PFSK-1 (cell line): ENCODE measurements around the gene KDF1.

Experiments used
- FOXP2 ChIP-seq: optimal IDR thresholded peaks from 2 replicates; pipeline ENCODE3; 2011; ENCODE audit warnings: borderline replicate concordance, control low read depth, inconsistent platforms; ENCODE audit not compliant: insufficient read depth; ENCODE audit errors: extremely low read length, extremely low read depth
- POLR2AphosphoS5 ChIP-seq: IDR thresholded peaks from 2 replicates; pipeline ENCODE4 v1.6.1; 2012; ENCODE audit warnings: low read depth, mild to moderate bottlenecking, control low read depth, low read length, moderate library complexity
- SIN3A ChIP-seq: IDR thresholded peaks from 2 replicates; pipeline ENCODE4 v1.6.1; 2012; ENCODE audit warnings: mild to moderate bottlenecking, low read length, moderate library complexity, borderline replicate concordance; ENCODE audit not compliant: insufficient read depth
- TAF1 ChIP-seq: IDR thresholded peaks from 2 replicates; pipeline ENCODE4 v1.6.1; 2012; ENCODE audit warnings: low read length, control low read depth, borderline replicate concordance; ENCODE audit not compliant: insufficient read depth
- TF ChIP-seq, protein P1 (sequence below), 2 experiments: IDR thresholded peaks; 2 replicates each; pipeline versions ENCODE4 v1.6.1 to v1.8.0; 2011 to 2012; ENCODE audit warnings: low read depth in 2 of 2, low read length in 2 of 2, control low read depth in 1 of 2, inconsistent platforms in 1 of 2, mild to moderate bottlenecking in 1 of 2, moderate library complexity in 1 of 2; ENCODE audit not compliant: insufficient read depth in 1 of 2

DNA sequence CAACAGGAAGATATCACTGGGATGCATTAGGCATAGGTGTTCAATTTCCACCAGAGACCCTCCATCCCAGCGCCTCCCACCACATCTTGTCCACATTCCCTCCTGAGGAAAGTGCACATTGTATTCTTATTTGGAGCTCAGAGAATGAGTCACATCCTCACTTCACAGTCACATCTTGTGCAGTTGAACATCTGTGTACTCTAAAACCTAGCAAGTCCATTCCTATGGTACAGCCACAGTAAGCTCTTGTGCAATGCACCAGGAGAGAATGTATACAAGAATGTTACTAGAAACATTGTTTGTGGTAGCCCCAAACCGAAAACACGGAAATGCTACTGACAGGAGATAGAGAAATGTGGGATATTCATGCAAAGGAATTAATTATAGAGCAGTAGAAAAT, 1.6 kb upstream of the KDF1 start:
- TF ChIP-seq, protein P1, sequence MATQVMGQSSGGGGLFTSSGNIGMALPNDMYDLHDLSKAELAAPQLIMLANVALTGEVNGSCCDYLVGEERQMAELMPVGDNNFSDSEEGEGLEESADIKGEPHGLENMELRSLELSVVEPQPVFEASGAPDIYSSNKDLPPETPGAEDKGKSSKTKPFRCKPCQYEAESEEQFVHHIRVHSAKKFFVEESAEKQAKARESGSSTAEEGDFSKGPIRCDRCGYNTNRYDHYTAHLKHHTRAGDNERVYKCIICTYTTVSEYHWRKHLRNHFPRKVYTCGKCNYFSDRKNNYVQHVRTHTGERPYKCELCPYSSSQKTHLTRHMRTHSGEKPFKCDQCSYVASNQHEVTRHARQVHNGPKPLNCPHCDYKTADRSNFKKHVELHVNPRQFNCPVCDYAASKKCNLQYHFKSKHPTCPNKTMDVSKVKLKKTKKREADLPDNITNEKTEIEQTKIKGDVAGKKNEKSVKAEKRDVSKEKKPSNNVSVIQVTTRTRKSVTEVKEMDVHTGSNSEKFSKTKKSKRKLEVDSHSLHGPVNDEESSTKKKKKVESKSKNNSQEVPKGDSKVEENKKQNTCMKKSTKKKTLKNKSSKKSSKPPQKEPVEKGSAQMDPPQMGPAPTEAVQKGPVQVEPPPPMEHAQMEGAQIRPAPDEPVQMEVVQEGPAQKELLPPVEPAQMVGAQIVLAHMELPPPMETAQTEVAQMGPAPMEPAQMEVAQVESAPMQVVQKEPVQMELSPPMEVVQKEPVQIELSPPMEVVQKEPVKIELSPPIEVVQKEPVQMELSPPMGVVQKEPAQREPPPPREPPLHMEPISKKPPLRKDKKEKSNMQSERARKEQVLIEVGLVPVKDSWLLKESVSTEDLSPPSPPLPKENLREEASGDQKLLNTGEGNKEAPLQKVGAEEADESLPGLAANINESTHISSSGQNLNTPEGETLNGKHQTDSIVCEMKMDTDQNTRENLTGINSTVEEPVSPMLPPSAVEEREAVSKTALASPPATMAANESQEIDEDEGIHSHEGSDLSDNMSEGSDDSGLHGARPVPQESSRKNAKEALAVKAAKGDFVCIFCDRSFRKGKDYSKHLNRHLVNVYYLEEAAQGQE (IDR thresholded peaks at IDR 0.05; ENCODE audit: insufficient read depth in 1 of 2, low read depth in 2 of 2, low read length in 2 of 2) = no peak
- no peak for TF ChIP-seq TAF1
- no peak for TF ChIP-seq POLR2AphosphoS5
- no peak for TF ChIP-seq FOXP2
- no peak for TF ChIP-seq SIN3A
